ENCODE data around the gene JPH2. TPM values are rescaled to one million over a fixed set of nuclear protein-coding genes. Genes with fewer than 3 reads are reported as not detected.

The JPH2 gene
- total and polyA plus RNA-seq, 2 of the 4 experiments (the other 2 are of a cell fraction), result 0.44 to 0.54 TPM

GRCh38 chr20:44071526-44072111, 115.4 kb downstream of the JPH2 start:
- Histone ChIP-seq H4K91ac (ENCODE audit: insufficient read depth, low read depth, low read length) (no peak overlapping the region), H3K4me3 (ENCODE audit: insufficient read depth, low read depth, low read length) (no peak overlapping the region), H3K79me1 (ENCODE audit: low read depth in 1 of 2, low read length in 2 of 2) (no peaks in the 10 kb centered on the region), H3K56ac (ENCODE audit: extremely low read depth, insufficient read depth, low read length) (no peak overlapping the region), H2BK20ac (ENCODE audit: low read depth, low read length) (no peak overlapping the region), H3K9ac (ENCODE audit: low read depth, low read length) (no peak overlapping the region), H2AK9ac (replicated peaks; ENCODE audit: low read depth, low read length, poor library complexity) (no peak overlapping the region), H3K4ac (ENCODE audit: low read depth, low read length) (no peak overlapping the region), H2BK120ac (ENCODE audit: low read depth, low read length) (no peak overlapping the region), H3K9me3 (ENCODE audit: control insufficient read depth, insufficient read depth, low read length) (no peaks in the 10 kb centered on the region), H2BK15ac (ENCODE audit: low read depth, low read length) (no peak overlapping the region), H3K9me1 (ENCODE audit: insufficient read depth, low read length) (peaks cover 11% of the 10 kb centered on the region), H4K20me1 (ENCODE audit: insufficient read depth, low read length) (no peaks in the 10 kb centered on the region), H3K27me3 (ENCODE audit: control insufficient read depth, insufficient read depth, low read length) (no peaks in the 10 kb centered on the region), H2AFZ (replicated peaks; ENCODE audit: low read length, poor library complexity) (no peak overlapping the region), H2BK5ac (ENCODE audit: low read depth, low read length, poor library complexity, severe bottlenecking) (no peak overlapping the region), H3K27ac (ENCODE audit: insufficient read depth, low read length) (no peak overlapping the region), H3K4me2 (ENCODE audit: low read depth, low read length) (no peak overlapping the region), H3K18ac (ENCODE audit: low read depth, low read length) (no peak overlapping the region), H2AK5ac (ENCODE audit: low read depth, low read length) (no peak overlapping the region), H3K14ac (replicated peaks; ENCODE audit: low read depth, low read length) (no peak overlapping the region), H3K4me1 (ENCODE audit: control insufficient read depth, insufficient read depth, low read length) (peaks cover 4% of the 10 kb centered on the region), H3K23ac (ENCODE audit: low read depth, low read length) (no peak overlapping the region), H3K36me3 (ENCODE audit: control insufficient read depth, insufficient read depth, low read length) (peaks cover 11% of the 10 kb centered on the region; the same call in 1 of the 2 replicates), H4K8ac (ENCODE audit: low read depth in 2 of 2, low read length in 2 of 2) (no peak overlapping the region), H4K5ac (ENCODE audit: low read depth, low read length) (no peak overlapping the region)
- CTCF ChIA-PET, result no interaction called here
- intact Hi-C loops (cut with micrococcal nuclease), result loop anchor here (10.0 kb wide), 1 partner anchor 127 kb away; no protein-coding TSS in a partner anchor
- in situ Hi-C loops (cut with MboI; ENCODE audit: low sequenced_read_pairs), result no loop called here
- ATAC-seq (ENCODE audit: low read depth) (no peak), DNase-seq (no peak)
- WGBS, 2 experiments (ENCODE audit: extremely low coverage in 2 of 2, insufficient read length in 1 of 2), result 90% methylated on average over 2 of the region's 11 CpGs; no CpG with 5 or more reads in 1 of the 2 experiments
- dilution Hi-C loops (cut with HindIII; ENCODE audit: low sequenced_read_pairs, unreplicated experiment), result no loop called here
- POLR2A ChIA-PET (ENCODE audit: unreplicated experiment), result no interaction called here
- no peak for TF ChIP-seq ELK1 (IDR thresholded peaks at IDR 0.05; ENCODE audit: borderline replicate concordance, low read depth, low read length)
- no peak for TF ChIP-seq MAZ (IDR thresholded peaks at IDR 0.05; ENCODE audit: borderline replicate concordance, low read depth, low read length)
- TF ChIP-seq POLR2A (IDR thresholded peaks at IDR 0.05; ENCODE audit: low read depth, low read length), result no peak
- no peak for TF ChIP-seq BHLHE40 (IDR thresholded peaks at IDR 0.05; ENCODE audit: low read depth, low read length)
- no peak for TF ChIP-seq CEBPB (IDR thresholded peaks at IDR 0.05; ENCODE audit: low read depth, low read length)
- TF ChIP-seq, protein P1, sequence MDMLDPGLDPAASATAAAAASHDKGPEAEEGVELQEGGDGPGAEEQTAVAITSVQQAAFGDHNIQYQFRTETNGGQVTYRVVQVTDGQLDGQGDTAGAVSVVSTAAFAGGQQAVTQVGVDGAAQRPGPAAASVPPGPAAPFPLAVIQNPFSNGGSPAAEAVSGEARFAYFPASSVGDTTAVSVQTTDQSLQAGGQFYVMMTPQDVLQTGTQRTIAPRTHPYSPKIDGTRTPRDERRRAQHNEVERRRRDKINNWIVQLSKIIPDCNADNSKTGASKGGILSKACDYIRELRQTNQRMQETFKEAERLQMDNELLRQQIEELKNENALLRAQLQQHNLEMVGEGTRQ (IDR thresholded peaks at IDR 0.05; ENCODE audit: low read depth, low read length), result no peak
- no peak for TF ChIP-seq CHD1 (IDR thresholded peaks at IDR 0.05; ENCODE audit: low read depth, low read length)
- no peak for TF ChIP-seq RAD21 (IDR thresholded peaks at IDR 0.05; ENCODE audit: low read length)
- BruUV-seq (replicated peaks), result no TSS peak
